ENCODE measurements around the gene RBL2. TPM values are rescaled to one million over a fixed set of nuclear protein-coding genes. Genes with fewer than 3 reads are reported as not detected.

Gene RBL2
- polyA plus RNA-seq, 1 donor (not counting 4 experiments of a cell fraction or from before 2014, with no cell fraction given) = 44.6 TPM

GRCh38 chr16:53502331-53503269, 68.3 kb downstream of the RBL2 start, which contains the start of gene AKTIP:
AKTIP (minus strand) TSS chr16:53503209; CDS start chr16:53500259, 2,950 bp downstream.
- peak within 1 kb of the TSS; percentile 97 for H3K4me2 ChIP-seq (ENCODE audit: control insufficient read depth, extremely low read depth, insufficient read depth, low read depth, low read length)
- H3K4me3 ChIP-seq (ENCODE audit: control insufficient read depth in 2 of 3, extremely low read depth in 1 of 3, insufficient read depth in 2 of 3, low read depth in 1 of 3, low read length in 3 of 3) = peak within 1 kb of the TSS; percentile 75 to 85 (median 83)
- H3K4me1 ChIP-seq (ENCODE audit: control insufficient read depth, extremely low read depth, insufficient read depth, low read length) = peaks cover 26% of the 10 kb centered on the region
- peak within 1 kb of the TSS; percentile 69 for H3K27ac ChIP-seq (ENCODE audit: control insufficient read depth, insufficient read depth, low read length)
- DNase-seq (ENCODE audit: low read depth, low spot score) (no peak), FAIRE-seq (no peak)
- H3K79me2 ChIP-seq (ENCODE audit: control insufficient read depth, insufficient read depth, low read length) = no peaks in the 10 kb centered on the region
- TF ChIP-seq EZH2 (IDR thresholded peaks at IDR 0.05; ENCODE audit: low read length) = no peak
- H3K27me3 ChIP-seq (ENCODE audit: control insufficient read depth, extremely low read depth, insufficient read depth, low read length) = no peaks in the 10 kb centered on the region
- peak within 1 kb of the TSS; percentile 78 for H3K9ac ChIP-seq (ENCODE audit: control insufficient read depth, extremely low read depth, insufficient read depth, low read length)
- H2AFZ ChIP-seq (ENCODE audit: control insufficient read depth, low read length) = peak within 1 kb of the TSS; percentile 93
- H3K9me3 ChIP-seq (ENCODE audit: control insufficient read depth, low read depth, low read length) = no peaks in the 10 kb centered on the region
- H4K20me1 ChIP-seq (ENCODE audit: control insufficient read depth, extremely low read depth, insufficient read depth, low read length) = no peaks in the 10 kb centered on the region
- no peaks in the 10 kb centered on the region for H3K36me3 ChIP-seq (ENCODE audit: control insufficient read depth in 2 of 2, extremely low read depth in 1 of 2, insufficient read depth in 2 of 2, low read length in 2 of 2)
- no peaks in the 10 kb centered on the region for H3K9me1 ChIP-seq (ENCODE audit: control insufficient read depth, extremely low read depth, insufficient read depth, low read length)
- dilution Hi-C loops (cut with MboI; ENCODE audit: extremely low pct_ligation_motif_present, low sequenced_read_pairs) = no loop called here

GRCh38 chr16:53503270-53503923, 69.1 kb downstream of the RBL2 start:
- peaks cover 26% of the 10 kb centered on the region for H3K4me1 ChIP-seq (ENCODE audit: control insufficient read depth, extremely low read depth, insufficient read depth, low read length)

More at GRCh38 chr16:53503270-53503923, 69.1 kb downstream of the RBL2 start:
- no peaks in the 10 kb centered on the region for H3K9me3 ChIP-seq (ENCODE audit: control insufficient read depth, low read depth, low read length)
- H2AFZ ChIP-seq (ENCODE audit: control insufficient read depth, low read length) = peak overlapping the region; percentile 87
- TF ChIP-seq CTCF (optimal IDR thresholded peaks at IDR 0.05 in 1 of 3, IDR thresholded peaks at IDR 0.05 in 1 of 3, conservative IDR thresholded peaks at IDR 0.05 in 1 of 3; ENCODE audit: extremely low read depth in 1 of 3, insufficient read depth in 2 of 3, low read length in 3 of 3) = no peak
- TF ChIP-seq EZH2 (IDR thresholded peaks at IDR 0.05; ENCODE audit: low read length) = no peak
- peak overlapping the region; percentile 69 for H3K27ac ChIP-seq (ENCODE audit: control insufficient read depth, insufficient read depth, low read length)
- dilution Hi-C loops (cut with MboI; ENCODE audit: extremely low pct_ligation_motif_present, low sequenced_read_pairs) = no loop called here
- peak overlapping the region; percentile 88 for H3K4me2 ChIP-seq (ENCODE audit: control insufficient read depth, extremely low read depth, insufficient read depth, low read depth, low read length)
- H3K9me1 ChIP-seq (ENCODE audit: control insufficient read depth, extremely low read depth, insufficient read depth, low read length) = no peaks in the 10 kb centered on the region
- H4K20me1 ChIP-seq (ENCODE audit: control insufficient read depth, extremely low read depth, insufficient read depth, low read length) = no peaks in the 10 kb centered on the region
- H3K4me3 ChIP-seq (ENCODE audit: control insufficient read depth in 2 of 3, extremely low read depth in 1 of 3, insufficient read depth in 2 of 3, low read depth in 1 of 3, low read length in 3 of 3) = peak overlapping the region; percentile 75 to 85 (median 80)
- peak; percentile 99 for DNase-seq (ENCODE audit: low read depth, low spot score)
- FAIRE-seq = peak; percentile 82
- no peaks in the 10 kb centered on the region for H3K27me3 ChIP-seq (ENCODE audit: control insufficient read depth, extremely low read depth, insufficient read depth, low read length)
- H3K9ac ChIP-seq (ENCODE audit: control insufficient read depth, extremely low read depth, insufficient read depth, low read length) = peak overlapping the region; percentile 78
- no peaks in the 10 kb centered on the region for H3K79me2 ChIP-seq (ENCODE audit: control insufficient read depth, insufficient read depth, low read length)
- H3K36me3 ChIP-seq (ENCODE audit: control insufficient read depth in 2 of 2, extremely low read depth in 1 of 2, insufficient read depth in 2 of 2, low read length in 2 of 2) = no peaks in the 10 kb centered on the region
